Kidney epithelial cell (primary cell): ENCODE data around the gene RSPH9. TPM values are rescaled to one million over a fixed set of nuclear protein-coding genes. Genes with fewer than 3 reads are reported as not detected.

ENCODE experiments used
- DNase-seq: peaks from one replicate; pipeline ENCODE4 v3.0.0-alpha.2; 2010; ENCODE audit warnings: low read depth
- H3K27me3 ChIP-seq: 2 replicates; pipeline ENCODE4 v1.6.0; 2011; ENCODE audit warnings: low read length; ENCODE audit not compliant: control insufficient read depth, insufficient read depth
- H3K36me3 ChIP-seq: 2 replicates; pipeline ENCODE4 v1.5.1; 2011; ENCODE audit warnings: low read length; ENCODE audit not compliant: control insufficient read depth, insufficient read depth
- H3K4me3 ChIP-seq: 2 replicates; pipeline ENCODE4 v1.5.1; 2011; ENCODE audit warnings: low read depth, mild to moderate bottlenecking, control low read depth, low read length
- total RNA-seq: library from RNA; depleted of rRNA; stranded (reverse); fragments of >200 nt; gene quantifications from 2 replicates; pipeline ENCODE4 v1.2.3, GENCODE V29; 2015
- TF ChIP-seq, protein P1 (sequence below): IDR thresholded peaks from 2 replicates; pipeline ENCODE4 v1.5.1; 2011; ENCODE audit warnings: mild to moderate bottlenecking, moderate library complexity, low read length, control low read depth, inconsistent platforms; ENCODE audit not compliant: insufficient read depth, poor library complexity, severe bottlenecking

Gene RSPH9
- total RNA-seq, 1 donor from 2014 or later, result 0.08 TPM

DNA sequence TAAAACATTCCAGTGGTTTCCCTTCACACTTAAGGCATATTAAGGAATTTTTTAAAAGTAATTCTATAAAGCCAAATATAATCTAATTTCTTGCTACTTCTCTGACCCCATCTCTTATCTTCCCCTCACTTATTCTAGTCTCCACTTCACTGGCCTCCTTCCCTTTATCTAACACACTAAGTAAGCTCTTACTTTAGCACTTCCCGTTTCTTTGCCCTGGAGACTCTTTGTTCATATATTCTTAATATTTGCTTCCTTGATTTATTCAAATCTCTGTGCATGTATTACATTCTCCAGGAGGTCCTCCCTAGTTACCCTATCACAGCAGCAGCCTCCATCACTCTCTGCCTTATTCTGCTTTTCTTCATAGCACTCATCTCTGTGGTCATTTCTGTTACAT lies 36.0 kb upstream of the RSPH9 start:
- DNase-seq, result no peak
- TF ChIP-seq, protein P1, sequence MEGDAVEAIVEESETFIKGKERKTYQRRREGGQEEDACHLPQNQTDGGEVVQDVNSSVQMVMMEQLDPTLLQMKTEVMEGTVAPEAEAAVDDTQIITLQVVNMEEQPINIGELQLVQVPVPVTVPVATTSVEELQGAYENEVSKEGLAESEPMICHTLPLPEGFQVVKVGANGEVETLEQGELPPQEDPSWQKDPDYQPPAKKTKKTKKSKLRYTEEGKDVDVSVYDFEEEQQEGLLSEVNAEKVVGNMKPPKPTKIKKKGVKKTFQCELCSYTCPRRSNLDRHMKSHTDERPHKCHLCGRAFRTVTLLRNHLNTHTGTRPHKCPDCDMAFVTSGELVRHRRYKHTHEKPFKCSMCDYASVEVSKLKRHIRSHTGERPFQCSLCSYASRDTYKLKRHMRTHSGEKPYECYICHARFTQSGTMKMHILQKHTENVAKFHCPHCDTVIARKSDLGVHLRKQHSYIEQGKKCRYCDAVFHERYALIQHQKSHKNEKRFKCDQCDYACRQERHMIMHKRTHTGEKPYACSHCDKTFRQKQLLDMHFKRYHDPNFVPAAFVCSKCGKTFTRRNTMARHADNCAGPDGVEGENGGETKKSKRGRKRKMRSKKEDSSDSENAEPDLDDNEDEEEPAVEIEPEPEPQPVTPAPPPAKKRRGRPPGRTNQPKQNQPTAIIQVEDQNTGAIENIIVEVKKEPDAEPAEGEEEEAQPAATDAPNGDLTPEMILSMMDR, result no peak
- no peaks in the 10 kb centered on the region for H3K36me3 ChIP-seq
- H3K4me3 ChIP-seq, result no peak overlapping the region
- H3K27me3 ChIP-seq, result no peaks in the 10 kb centered on the region

DNA sequence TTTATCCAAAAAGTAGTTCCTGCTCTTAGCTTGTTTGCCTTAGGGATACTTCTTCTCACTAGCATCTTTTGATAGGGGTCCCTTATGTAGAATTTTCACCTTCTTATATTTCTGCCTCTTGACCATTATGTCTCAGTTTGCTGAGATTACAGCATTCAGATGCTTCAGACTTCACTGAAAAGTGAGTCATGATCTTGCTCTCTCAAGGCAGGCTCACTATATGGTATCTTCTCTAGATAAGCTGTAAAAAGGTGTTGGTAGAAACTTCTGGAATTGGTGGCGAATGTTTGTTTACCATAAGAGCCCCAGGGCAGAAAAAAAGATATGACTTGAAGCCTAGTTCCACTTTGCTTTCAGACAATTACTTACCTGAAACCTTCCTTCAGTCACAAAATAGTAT lies 35.4 kb upstream of the RSPH9 start:
- DNase-seq, result no peak
- Histone ChIP-seq H3K27me3 (no peaks in the 10 kb centered on the region), H3K36me3 (no peaks in the 10 kb centered on the region), H3K4me3 (no peak overlapping the region)
- TF ChIP-seq, protein P1, result no peak

DNA sequence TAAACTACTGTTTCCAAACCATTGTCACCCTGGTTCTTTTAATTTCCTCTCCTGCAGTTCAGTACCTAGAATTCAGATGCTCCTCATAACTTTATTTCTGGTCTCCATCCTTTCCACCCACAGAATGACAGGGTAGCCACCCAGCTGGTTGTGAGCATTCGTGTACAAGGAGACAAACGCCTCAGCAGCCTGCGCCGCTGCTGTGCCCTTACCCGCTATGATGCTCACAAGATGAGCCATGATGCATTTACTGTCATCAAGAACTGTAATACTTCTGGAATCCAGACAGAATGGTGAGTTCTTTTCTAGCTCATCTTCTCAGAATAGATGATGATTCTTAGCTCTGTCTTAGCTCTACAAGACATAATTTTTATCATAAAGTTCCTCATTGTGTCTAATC lies 34.4 kb upstream of the RSPH9 start:
- Histone ChIP-seq H3K4me3 (no peak overlapping the region), H3K36me3 (no peaks in the 10 kb centered on the region), H3K27me3 (no peaks in the 10 kb centered on the region)
- TF ChIP-seq, protein P1, result no peak
- no peak for DNase-seq

DNA sequence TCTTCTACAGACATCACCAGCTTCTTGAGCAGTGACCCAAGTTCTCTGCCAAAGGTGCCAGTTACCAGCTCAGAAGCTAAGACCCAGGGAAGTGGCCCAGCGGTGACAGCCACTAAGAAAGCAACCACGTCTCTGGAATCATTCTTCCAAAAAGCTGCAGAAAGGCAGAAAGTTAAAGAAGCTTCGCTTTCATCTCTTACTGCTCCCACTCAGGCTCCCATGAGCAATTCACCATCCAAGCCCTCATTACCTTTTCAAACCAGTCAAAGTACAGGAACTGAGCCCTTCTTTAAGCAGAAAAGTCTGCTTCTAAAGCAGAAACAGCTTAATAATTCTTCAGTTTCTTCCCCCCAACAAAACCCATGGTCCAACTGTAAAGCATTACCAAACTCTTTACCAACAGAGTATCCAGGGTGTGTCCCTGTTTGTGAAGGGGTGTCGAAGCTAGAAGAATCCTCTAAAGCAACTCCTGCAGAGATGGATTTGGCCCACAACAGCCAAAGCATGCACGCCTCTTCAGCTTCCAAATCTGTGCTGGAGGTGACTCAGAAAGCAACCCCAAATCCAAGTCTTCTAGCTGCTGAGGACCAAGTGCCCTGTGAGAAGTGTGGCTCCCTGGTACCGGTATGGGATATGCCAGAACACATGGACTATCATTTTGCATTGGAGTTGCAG lies 31.0 kb upstream of the RSPH9 start:
- TF ChIP-seq, protein P1, result no peak
- no peaks in the 10 kb centered on the region for H3K27me3 ChIP-seq
- H3K4me3 ChIP-seq, result no peak overlapping the region
- no peaks in the 10 kb centered on the region for H3K36me3 ChIP-seq
- DNase-seq, result no peak

DNA sequence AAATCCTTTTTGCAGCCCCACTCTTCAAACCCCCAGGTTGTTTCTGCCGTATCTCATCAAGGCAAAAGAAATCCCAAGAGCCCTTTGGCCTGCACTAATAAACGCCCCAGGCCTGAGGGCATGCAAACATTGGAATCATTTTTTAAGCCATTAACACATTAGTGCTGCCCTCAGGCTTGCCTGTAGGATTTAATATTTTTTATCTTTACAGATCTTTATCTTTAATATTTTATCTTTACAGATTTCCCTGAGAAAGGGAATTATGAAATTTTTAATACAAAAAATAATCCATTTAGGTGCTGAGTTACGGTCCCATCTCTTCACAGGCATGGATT lies 30.5 kb upstream of the RSPH9 start:
- Histone ChIP-seq H3K36me3 (no peaks in the 10 kb centered on the region), H3K4me3 (no peak overlapping the region), H3K27me3 (no peaks in the 10 kb centered on the region)
- TF ChIP-seq, protein P1, result no peak
- DNase-seq, result no peak

DNA sequence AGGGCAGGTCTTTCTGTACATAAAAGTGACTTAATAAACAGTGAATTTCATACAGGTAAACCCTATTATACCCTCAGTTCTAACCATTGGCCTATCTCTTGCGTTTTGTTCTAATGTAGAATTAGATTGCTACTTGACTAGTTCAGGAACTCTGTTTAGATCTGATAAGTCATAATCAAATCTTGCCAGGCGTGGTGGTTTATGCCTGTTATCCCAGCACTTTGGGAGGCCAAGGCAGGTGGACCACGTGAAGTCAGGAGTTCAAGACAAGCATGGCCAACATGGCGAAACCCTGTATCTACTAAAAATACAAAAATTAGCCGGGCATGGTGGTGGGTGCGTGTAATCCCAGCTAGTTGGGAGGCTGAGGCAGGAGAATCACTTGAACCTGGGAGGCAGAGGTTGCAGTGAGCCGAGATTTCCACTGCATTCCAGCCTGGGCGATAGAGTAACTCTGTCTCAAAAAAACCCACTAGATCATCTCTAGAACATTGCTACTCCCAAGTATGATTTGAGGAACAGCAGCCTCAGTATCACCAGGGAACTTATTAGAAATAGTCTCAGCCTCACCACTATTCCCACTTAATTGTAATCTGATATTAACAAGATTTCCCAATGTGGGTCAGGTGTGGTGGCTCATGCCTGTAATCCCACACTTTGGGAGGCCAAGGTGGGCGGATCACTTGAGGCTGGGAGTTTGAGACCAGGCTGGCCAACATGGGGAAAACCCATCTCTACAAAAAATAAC lies 27.9 kb upstream of the RSPH9 start:
- H3K36me3 ChIP-seq, result peaks cover 10% of the 10 kb centered on the region
- no peak for DNase-seq
- TF ChIP-seq, protein P1, result no peak
- H3K27me3 ChIP-seq, result no peaks in the 10 kb centered on the region
- H3K4me3 ChIP-seq, result no peak overlapping the region
